AG04450 (cell line): ENCODE results near the gene DAO. TPM values are rescaled to one million over a fixed set of nuclear protein-coding genes. Genes with fewer than 3 reads are reported as not detected.

ENCODE experiments used
- CTCF ChIA-PET: fragments of 300-600, 350-600 bp; formaldehyde crosslinking; extraction: SDS; loops from one replicate; lab custom pipeline; 2022; ENCODE audit warnings: antibody characterized with exemption, inconsistent platforms; lab: Charles Lee
- POLR2A ChIA-PET: fragments of 350-600 bp; formaldehyde crosslinking; extraction: SDS; loops from one replicate; lab custom pipeline; 2021; ENCODE audit warnings: antibody characterized with exemption, inconsistent platforms; lab: Yijun Ruan, JAX
- DNase-seq: peaks from one replicate; pipeline ENCODE4 v3.0.0-alpha.2; 2011; ENCODE audit warnings: low read depth, low spot score
- H3K27ac ChIP-seq: one replicate; pipeline ENCODE4 v1.5.1; 2012; ENCODE audit warnings: low read depth, low read length, control low read depth
- H3K27me3 ChIP-seq: one replicate; pipeline ENCODE4 v1.6.0; 2012; ENCODE audit warnings: low read length; ENCODE audit not compliant: control insufficient read depth, insufficient read depth
- H3K4me3 ChIP-seq: 2 replicates; pipeline ENCODE4 v1.5.1; 2011; ENCODE audit warnings: mild to moderate bottlenecking, low read depth, low read length, control low read depth
- H3K9me3 ChIP-seq: 2 replicates; pipeline ENCODE4 v1.5.1; 2012; ENCODE audit warnings: low read length; ENCODE audit not compliant: control insufficient read depth, insufficient read depth
- polyA plus RNA-seq: library from polyadenylated mRNA; depleted of rRNA; stranded (reverse); fragments of >200 nt; gene quantifications from 2 replicates; pipeline ENCODE4 v1.2.3, GENCODE V29; 2011
- TF ChIP-seq, protein P1 (sequence below): IDR thresholded peaks from 2 replicates; pipeline ENCODE4 v1.5.1; 2011; ENCODE audit warnings: low read depth, low read length, control low read depth, inconsistent platforms

The DAO gene
- polyA plus RNA-seq, 1 experiment = not detected

DNA sequence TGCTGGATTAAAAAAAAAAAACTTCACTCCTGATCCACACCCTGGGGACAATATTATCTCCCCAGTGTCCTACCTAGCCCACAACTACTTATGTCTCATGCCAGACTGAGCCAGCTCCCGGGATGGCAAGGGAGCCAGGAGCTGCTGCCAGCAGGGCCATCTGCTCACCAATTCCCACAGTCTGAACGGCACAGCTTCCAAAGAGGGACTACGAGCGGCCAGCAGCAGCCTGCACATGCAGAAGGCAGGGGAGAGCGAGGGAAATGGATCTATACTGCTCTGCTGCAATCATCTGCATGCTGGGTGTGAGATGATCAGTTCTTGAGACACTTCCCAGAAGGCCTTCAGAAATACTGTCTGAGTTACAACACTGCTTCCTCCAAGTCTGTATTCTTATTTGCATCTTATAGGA is 33.6 kb upstream of the DAO start:
- POLR2A ChIA-PET = no interaction called here
- CTCF ChIA-PET = no interaction called here

DNA sequence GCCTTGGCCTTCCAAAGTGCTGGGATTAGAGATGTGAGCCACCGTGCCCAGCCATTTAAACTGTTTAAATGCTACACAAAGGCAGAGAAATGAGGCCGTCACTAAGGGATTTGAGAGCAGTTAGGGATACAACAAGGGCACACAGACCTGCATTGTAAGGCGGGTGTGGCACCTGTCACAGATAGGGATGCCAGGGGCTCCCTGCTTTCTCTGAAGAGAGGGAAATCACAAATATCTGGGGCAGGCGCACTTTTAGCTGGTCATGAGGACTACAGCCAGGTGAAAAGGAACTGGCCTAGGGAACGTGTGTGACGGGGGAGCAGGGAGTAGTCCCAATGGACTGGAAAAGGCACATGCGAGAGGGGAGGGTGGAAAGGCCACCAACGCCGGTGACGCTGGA is 32.2 kb upstream of the DAO start:
- no peak for DNase-seq
- H3K9me3 ChIP-seq = peaks cover 4% of the 10 kb centered on the region
- H3K27me3 ChIP-seq = no peaks in the 10 kb centered on the region
- TF ChIP-seq, protein P1, sequence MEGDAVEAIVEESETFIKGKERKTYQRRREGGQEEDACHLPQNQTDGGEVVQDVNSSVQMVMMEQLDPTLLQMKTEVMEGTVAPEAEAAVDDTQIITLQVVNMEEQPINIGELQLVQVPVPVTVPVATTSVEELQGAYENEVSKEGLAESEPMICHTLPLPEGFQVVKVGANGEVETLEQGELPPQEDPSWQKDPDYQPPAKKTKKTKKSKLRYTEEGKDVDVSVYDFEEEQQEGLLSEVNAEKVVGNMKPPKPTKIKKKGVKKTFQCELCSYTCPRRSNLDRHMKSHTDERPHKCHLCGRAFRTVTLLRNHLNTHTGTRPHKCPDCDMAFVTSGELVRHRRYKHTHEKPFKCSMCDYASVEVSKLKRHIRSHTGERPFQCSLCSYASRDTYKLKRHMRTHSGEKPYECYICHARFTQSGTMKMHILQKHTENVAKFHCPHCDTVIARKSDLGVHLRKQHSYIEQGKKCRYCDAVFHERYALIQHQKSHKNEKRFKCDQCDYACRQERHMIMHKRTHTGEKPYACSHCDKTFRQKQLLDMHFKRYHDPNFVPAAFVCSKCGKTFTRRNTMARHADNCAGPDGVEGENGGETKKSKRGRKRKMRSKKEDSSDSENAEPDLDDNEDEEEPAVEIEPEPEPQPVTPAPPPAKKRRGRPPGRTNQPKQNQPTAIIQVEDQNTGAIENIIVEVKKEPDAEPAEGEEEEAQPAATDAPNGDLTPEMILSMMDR = no peak
- ChIA-PET POLR2A (no interaction called here), CTCF (interaction anchor here (3.1 kb wide), 1 partner anchor 44 kb away, joined by 12 read pairs; no protein-coding TSS in a partner anchor)
- H3K4me3 ChIP-seq = no peak overlapping the region
- no peak overlapping the region for H3K27ac ChIP-seq

More for the DNA sequence above, 33.6 kb upstream of the DAO start:
- no peak overlapping the region for H3K4me3 ChIP-seq
- TF ChIP-seq, protein P1 = no peak
- no peaks in the 10 kb centered on the region for H3K27me3 ChIP-seq
- peak overlapping the region; percentile 31 for H3K27ac ChIP-seq
- no peak for DNase-seq
- H3K9me3 ChIP-seq = peaks cover 4% of the 10 kb centered on the region

DNA sequence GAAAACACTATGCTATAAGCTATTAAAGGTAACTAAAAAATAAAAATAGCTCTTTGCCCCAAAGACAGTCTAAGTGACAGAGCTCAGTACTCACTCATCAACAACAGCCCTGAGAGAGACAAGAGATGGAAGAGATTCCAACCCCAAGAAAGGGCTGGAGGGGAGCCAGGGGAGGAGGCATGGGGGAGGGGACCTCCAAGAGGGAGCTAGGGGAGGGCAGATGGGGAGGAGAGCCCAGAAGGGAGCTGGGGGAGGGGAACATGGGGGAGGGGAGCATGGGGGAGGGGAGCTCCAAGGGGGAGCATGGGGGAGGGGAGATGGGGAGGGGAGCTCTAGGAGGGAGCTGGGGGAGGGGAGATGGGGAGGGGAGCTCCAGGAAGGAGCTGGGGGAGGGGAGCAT is 30.2 kb upstream of the DAO start:
- TF ChIP-seq, protein P1 = no peak
- DNase-seq = no peak
- H3K4me3 ChIP-seq = no peak overlapping the region
- ChIA-PET POLR2A (interaction anchor here (0.6 to 2.5 kb wide), 5 partner anchors 10 to 286 kb away, joined by 3 to 22 read pairs (median 4); no protein-coding TSS in a partner anchor), CTCF (interaction anchor here (1.2 to 3.1 kb wide), 2 partner anchors 46 to 101 kb away, joined by 11 to 12 read pairs; no protein-coding TSS in a partner anchor)
- H3K27me3 ChIP-seq = no peaks in the 10 kb centered on the region
- H3K9me3 ChIP-seq = peaks cover 4% of the 10 kb centered on the region
- H3K27ac ChIP-seq = no peak overlapping the region

DNA sequence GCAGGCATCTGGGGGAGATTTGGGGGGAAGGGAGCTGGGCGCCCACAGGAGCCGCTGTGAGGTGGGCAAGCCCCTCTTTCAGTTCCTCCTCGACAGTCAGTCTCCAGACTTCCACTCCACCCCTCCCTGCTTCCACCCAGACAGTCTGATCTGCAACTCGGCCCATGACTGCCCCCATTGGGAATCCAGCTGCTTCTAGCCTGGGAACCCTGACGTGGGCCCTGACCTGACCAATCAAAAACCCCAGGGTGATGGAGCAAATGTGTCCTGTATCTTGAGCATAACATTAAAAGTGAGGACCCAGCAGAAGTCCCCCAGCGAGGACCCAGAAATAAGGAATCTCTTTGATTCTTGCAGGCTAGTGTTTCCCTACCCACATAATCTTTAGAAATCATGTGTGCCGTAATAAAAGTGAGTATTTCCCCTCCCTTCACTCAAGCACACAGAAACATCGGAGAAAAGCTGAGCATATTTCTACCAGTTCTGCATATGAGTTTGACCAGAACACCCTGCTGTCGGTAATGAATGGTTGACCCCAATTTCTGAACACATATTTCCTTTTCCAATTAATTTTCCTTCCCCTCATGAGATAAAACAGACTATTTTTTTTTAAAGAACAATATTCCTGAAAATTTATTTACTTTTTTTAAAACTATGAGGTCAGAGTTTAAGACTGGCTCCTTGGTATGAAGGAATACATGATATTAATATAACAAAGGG is 28.9 kb upstream of the DAO start:
- Histone ChIP-seq H3K4me3 (no peak overlapping the region), H3K9me3 (no peaks in the 10 kb centered on the region; the same call in 1 of the 2 replicates), H3K27me3 (no peaks in the 10 kb centered on the region), H3K27ac (peak overlapping the region; percentile 49)
- ChIA-PET CTCF (interaction anchor here (0.6 to 1.9 kb wide), 10 partner anchors 11 to 233 kb away, joined by 3 to 7 read pairs (median 4); no protein-coding TSS in a partner anchor), POLR2A (interaction anchor here (0.6 to 2.5 kb wide), 6 partner anchors 12 to 232 kb away, joined by 3 to 22 read pairs (median 5); no protein-coding TSS in a partner anchor)
- TF ChIP-seq, protein P1 = peak; percentile 21; the same call in 1 of the 2 replicates
- no peak for DNase-seq
